Caco-2 (cell line): ENCODE results near the gene ITGB6. TPM values are rescaled to one million over a fixed set of nuclear protein-coding genes. Genes with fewer than 3 reads are reported as not detected.

ENCODE experiments used
- BruUV-seq: library from RNA; stranded (reverse); fragments of 400-500 nt; replicated peaks from 2 replicates; lab custom pipeline; 2021; lab: Mats Ljungman, UMichigan
- CTCF ChIA-PET: fragments of 300-600 bp; sonication (Branson Sonifier 250); formaldehyde crosslinking; loops from one replicate; lab custom pipeline; 2022; ENCODE audit warnings: antibody characterized with exemption; lab: Charles Lee
- POLR2A ChIA-PET: fragments of 300-600 bp; sonication (Branson Sonifier 250); formaldehyde crosslinking; loops from one replicate; lab custom pipeline; 2022; ENCODE audit warnings: antibody characterized with exemption; lab: Charles Lee
- DNase-seq, 2 experiments: peaks; one replicate each; pipeline versions ENCODE4 v3.0.0 to v3.0.0-alpha.2; 2020 to 2022
- H3K27me3 ChIP-seq: replicated peaks from 2 replicates; pipeline ENCODE4 v1.6.0; 2011; ENCODE audit warnings: low read length; ENCODE audit not compliant: control insufficient read depth, insufficient read depth
- H3K36me3 ChIP-seq: 2 replicates; pipeline ENCODE4 v1.5.1; 2011; ENCODE audit warnings: low read length; ENCODE audit not compliant: control insufficient read depth, insufficient read depth
- H3K4me1 ChIP-seq: fragments of 250-450 bp; sonication (Bioruptor Pico); 2 replicates; pipeline ENCODE4 v1.5.1; 2020; ENCODE audit warnings: mild to moderate bottlenecking
- H3K4me3 ChIP-seq: 2 replicates; pipeline ENCODE4 v1.5.1; 2011; ENCODE audit warnings: low read depth, mild to moderate bottlenecking, control low read depth, low read length
- H3K9me3 ChIP-seq: fragments of 250-450 bp; sonication (Bioruptor Pico); 2 replicates; pipeline ENCODE4 v1.5.1; 2020; ENCODE audit warnings: mild to moderate bottlenecking, moderate library complexity
- H3K27ac Mint-ChIP-seq: one replicate; pipeline ENCODE4 v1.8.0; 2022; ENCODE audit warnings: mixed read lengths; ENCODE audit not compliant: unreplicated experiment
- H3K27me3 Mint-ChIP-seq: one replicate; pipeline ENCODE4 v1.8.0; 2022; ENCODE audit warnings: mixed read lengths; ENCODE audit not compliant: insufficient read depth, unreplicated experiment
- H3K36me3 Mint-ChIP-seq: one replicate; pipeline ENCODE4 v1.8.0; 2022; ENCODE audit warnings: mild to moderate bottlenecking, mixed read lengths; ENCODE audit not compliant: insufficient read depth, unreplicated experiment
- H3K4me1 Mint-ChIP-seq: one replicate; pipeline ENCODE4 v1.8.0; 2022; ENCODE audit warnings: low read depth, mixed read lengths; ENCODE audit not compliant: unreplicated experiment
- H3K4me3 Mint-ChIP-seq: one replicate; pipeline ENCODE4 v1.8.0; 2022; ENCODE audit warnings: mild to moderate bottlenecking, moderate library complexity, mixed read lengths; ENCODE audit not compliant: unreplicated experiment
- H3K9me3 Mint-ChIP-seq: one replicate; pipeline ENCODE4 v1.8.0; 2022; ENCODE audit warnings: mixed read lengths; ENCODE audit not compliant: unreplicated experiment
- intact Hi-C: fragments of 100-400 bp; cut with micrococcal nuclease; formaldehyde crosslinking; loops from one replicate; pipeline ENCODE4 v1.10.0; 2022; ENCODE audit not compliant: unreplicated experiment
- total RNA-seq: library from RNA; stranded (reverse); gene quantifications from 2 replicates; pipeline ENCODE4 v1.2.3, GENCODE V29; 2022
- TF ChIP-seq, protein P1 (sequence below), 2 experiments: fragments of 200-600 bp in 1 of 2; IDR thresholded peaks; 1 replicate in 1 of 2; 2 replicates in 1 of 2; pipeline versions ENCODE4 v1.5.1 to v1.8.0; 2011 to 2022; ENCODE audit warnings: antibody characterized with exemption in 1 of 2, control low read depth in 1 of 2, inconsistent platforms in 1 of 2, low read depth in 1 of 2, low read length in 1 of 2, mild to moderate bottlenecking in 1 of 2, moderate library complexity in 1 of 2; ENCODE audit not compliant: insufficient read depth in 1 of 2, severe bottlenecking in 1 of 2, unreplicated experiment in 1 of 2

Gene ITGB6
- total RNA-seq, 1 experiment from 2014 or later: 1.7 TPM

- BruUV-seq: no TSS peak
- no peak for DNase-seq
- Histone ChIP-seq H3K27me3 (no peaks in the 10 kb centered on the region), H3K36me3 (no peaks in the 10 kb centered on the region), H3K9me3 (no peaks in the 10 kb centered on the region), H3K4me3 (no peak overlapping the region), H3K4me1 (no peaks in the 10 kb centered on the region)
- ChIA-PET POLR2A (no interaction called here), CTCF (interaction anchor here (1.0 kb wide), 1 partner anchor 19 kb away, joined by 3 read pairs; no protein-coding TSS in a partner anchor)
- Mint-ChIP-seq H3K27me3 (peaks cover 6% of the 10 kb centered on the region), H3K4me1 (no peaks in the 10 kb centered on the region), H3K9me3 (no peaks in the 10 kb centered on the region), H3K36me3 (no peaks in the 10 kb centered on the region), H3K4me3 (no peak overlapping the region), H3K27ac (no peak overlapping the region)
- intact Hi-C loops: no loop called here
- TF ChIP-seq, protein P1, sequence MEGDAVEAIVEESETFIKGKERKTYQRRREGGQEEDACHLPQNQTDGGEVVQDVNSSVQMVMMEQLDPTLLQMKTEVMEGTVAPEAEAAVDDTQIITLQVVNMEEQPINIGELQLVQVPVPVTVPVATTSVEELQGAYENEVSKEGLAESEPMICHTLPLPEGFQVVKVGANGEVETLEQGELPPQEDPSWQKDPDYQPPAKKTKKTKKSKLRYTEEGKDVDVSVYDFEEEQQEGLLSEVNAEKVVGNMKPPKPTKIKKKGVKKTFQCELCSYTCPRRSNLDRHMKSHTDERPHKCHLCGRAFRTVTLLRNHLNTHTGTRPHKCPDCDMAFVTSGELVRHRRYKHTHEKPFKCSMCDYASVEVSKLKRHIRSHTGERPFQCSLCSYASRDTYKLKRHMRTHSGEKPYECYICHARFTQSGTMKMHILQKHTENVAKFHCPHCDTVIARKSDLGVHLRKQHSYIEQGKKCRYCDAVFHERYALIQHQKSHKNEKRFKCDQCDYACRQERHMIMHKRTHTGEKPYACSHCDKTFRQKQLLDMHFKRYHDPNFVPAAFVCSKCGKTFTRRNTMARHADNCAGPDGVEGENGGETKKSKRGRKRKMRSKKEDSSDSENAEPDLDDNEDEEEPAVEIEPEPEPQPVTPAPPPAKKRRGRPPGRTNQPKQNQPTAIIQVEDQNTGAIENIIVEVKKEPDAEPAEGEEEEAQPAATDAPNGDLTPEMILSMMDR (IDR thresholded peaks at IDR 0.05; ENCODE audit: insufficient read depth in 1 of 2, low read depth in 1 of 2, low read length in 1 of 2, severe bottlenecking in 1 of 2, unreplicated experiment in 1 of 2): no peak
These were observed 142.7 kb downstream of the ITGB6 start for GRCh38 chr2:160057356-160057755.

DNA sequence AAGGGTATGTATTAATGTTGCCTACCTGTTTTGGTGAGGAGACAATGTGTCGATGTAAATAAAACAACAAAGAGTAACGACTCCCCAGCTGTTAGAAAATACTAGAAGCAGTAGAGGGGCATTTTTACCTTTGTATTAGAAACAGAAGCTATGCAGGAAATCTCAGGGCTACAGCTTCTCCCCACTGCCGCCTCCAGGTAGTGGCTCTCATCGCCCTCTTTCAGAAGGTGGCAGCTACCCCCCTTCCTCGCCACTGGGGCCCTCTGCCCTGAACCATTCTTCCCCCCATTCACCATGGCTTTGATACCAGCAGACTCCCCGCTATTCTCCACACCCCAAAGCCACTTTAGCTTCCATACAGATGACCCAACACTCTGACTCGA lies 144.4 kb downstream of the ITGB6 start:
- intact Hi-C loops: no loop called here
- H3K4me1 Mint-ChIP-seq: no peaks in the 10 kb centered on the region
- peaks cover 16% of the 10 kb centered on the region for H3K27me3 Mint-ChIP-seq
- no peak for DNase-seq
- TF ChIP-seq, protein P1 (IDR thresholded peaks at IDR 0.05; ENCODE audit: insufficient read depth in 1 of 2, low read depth in 1 of 2, low read length in 1 of 2, severe bottlenecking in 1 of 2, unreplicated experiment in 1 of 2): no peak
- H3K4me3 Mint-ChIP-seq: no peak overlapping the region
- Histone ChIP-seq H3K4me1 (no peaks in the 10 kb centered on the region), H3K36me3 (no peaks in the 10 kb centered on the region), H3K27me3 (no peaks in the 10 kb centered on the region), H3K9me3 (no peaks in the 10 kb centered on the region), H3K4me3 (no peak overlapping the region)
- no peak overlapping the region for H3K27ac Mint-ChIP-seq
- POLR2A ChIA-PET: no interaction called here
- no peaks in the 10 kb centered on the region for H3K36me3 Mint-ChIP-seq
- BruUV-seq: no TSS peak
- no peaks in the 10 kb centered on the region for H3K9me3 Mint-ChIP-seq
- CTCF ChIA-PET: no interaction called here

DNA sequence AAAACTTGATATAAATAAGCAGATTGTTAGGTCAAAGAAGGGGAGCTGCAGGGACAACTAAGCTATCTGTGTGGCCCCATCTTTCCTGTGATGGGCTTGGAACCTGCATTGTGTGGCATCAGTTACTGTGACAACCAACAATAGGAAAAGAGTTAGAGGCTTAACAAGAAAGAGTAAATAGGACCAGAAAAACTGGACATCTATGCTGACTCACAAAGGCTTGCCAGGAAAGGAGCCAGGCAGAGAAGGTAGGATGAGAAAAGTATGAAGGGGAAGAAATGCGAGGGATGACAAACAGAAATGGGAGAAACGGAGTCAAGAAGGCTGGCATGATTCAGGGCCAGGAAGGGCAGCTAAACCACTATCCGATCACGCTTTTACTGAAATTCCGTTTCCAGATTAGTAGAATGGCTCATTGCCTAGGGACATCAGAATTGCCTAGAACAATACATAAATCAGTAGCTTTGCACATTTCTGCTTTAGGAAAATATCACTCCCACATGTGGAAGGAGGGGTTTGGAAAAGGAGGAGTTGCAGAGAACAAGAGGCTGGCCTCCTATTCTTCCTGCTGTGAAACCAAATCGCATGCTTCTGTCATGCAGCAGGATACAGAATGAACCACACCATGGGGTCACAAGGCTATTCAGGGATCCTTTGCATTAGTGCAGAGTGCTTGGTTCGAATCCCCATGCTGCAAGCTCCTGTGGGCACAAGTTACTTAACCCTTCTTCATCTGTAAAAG lies 144.9 kb downstream of the ITGB6 start:
- Mint-ChIP-seq H3K36me3 (no peaks in the 10 kb centered on the region), H3K27ac (no peak overlapping the region), H3K4me3 (no peak overlapping the region), H3K9me3 (no peaks in the 10 kb centered on the region), H3K4me1 (no peaks in the 10 kb centered on the region), H3K27me3 (peaks cover 16% of the 10 kb centered on the region)
- no peaks in the 10 kb centered on the region for H3K36me3 ChIP-seq
- TF ChIP-seq, protein P1 (IDR thresholded peaks at IDR 0.05; ENCODE audit: insufficient read depth in 1 of 2, low read depth in 1 of 2, low read length in 1 of 2, severe bottlenecking in 1 of 2, unreplicated experiment in 1 of 2): no peak
- DNase-seq: no peak
- no peaks in the 10 kb centered on the region for H3K4me1 ChIP-seq
- no TSS peak for BruUV-seq
- intact Hi-C loops: no loop called here
- H3K4me3 ChIP-seq: no peak overlapping the region
- ChIA-PET POLR2A (no interaction called here), CTCF (no interaction called here)
- no peaks in the 10 kb centered on the region for H3K9me3 ChIP-seq
- H3K27me3 ChIP-seq: no peaks in the 10 kb centered on the region
